Measurements from ENCODE around the gene CCDC152.
"Not testable (repeated sequence)": the region's sequence is repeated elsewhere in the genome, so short reads cannot be mapped to it uniquely, and the experiment has no call there.

CCDC152 gene

DNA sequence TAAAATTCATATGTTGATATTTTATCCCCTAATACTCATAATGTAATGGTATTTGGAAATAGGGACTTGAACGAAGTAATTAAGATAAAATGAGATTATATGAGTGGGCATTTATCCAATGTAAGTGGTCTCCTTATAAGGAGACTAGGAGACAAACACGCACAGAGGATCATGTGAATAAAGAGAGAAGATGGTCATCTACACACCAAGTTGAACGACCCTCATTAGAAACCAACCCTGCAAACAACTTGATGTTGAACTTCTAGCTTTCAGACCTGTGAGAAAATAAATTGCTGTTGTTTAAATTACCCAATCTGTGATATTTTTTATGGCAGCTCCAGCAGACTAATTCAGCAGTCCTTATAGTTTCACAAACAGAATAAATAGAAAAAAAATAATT lies 82.6 kb downstream of the CCDC152 start:
- Histone ChIP-seq H3K27me3 (ENCODE audit: insufficient read depth, low read depth, severe bottlenecking) (peaks cover 45% of the 10 kb centered on the region), H3K27ac (no peak overlapping the region), H3K9me3 (ENCODE audit: severe bottlenecking) (no peaks in the 10 kb centered on the region), H3K36me3 (no peaks in the 10 kb centered on the region), H3K4me3 (ENCODE audit: low read depth, low read length) (no peak overlapping the region)
- DNase-seq, result no peak
- TF ChIP-seq, protein P1, sequence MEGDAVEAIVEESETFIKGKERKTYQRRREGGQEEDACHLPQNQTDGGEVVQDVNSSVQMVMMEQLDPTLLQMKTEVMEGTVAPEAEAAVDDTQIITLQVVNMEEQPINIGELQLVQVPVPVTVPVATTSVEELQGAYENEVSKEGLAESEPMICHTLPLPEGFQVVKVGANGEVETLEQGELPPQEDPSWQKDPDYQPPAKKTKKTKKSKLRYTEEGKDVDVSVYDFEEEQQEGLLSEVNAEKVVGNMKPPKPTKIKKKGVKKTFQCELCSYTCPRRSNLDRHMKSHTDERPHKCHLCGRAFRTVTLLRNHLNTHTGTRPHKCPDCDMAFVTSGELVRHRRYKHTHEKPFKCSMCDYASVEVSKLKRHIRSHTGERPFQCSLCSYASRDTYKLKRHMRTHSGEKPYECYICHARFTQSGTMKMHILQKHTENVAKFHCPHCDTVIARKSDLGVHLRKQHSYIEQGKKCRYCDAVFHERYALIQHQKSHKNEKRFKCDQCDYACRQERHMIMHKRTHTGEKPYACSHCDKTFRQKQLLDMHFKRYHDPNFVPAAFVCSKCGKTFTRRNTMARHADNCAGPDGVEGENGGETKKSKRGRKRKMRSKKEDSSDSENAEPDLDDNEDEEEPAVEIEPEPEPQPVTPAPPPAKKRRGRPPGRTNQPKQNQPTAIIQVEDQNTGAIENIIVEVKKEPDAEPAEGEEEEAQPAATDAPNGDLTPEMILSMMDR (IDR thresholded peaks at IDR 0.05; ENCODE audit: low read depth, low read length), result no peak

- Histone ChIP-seq H3K4me3 (ENCODE audit: low read depth, low read length) (no peak overlapping the region), H3K27me3 (ENCODE audit: insufficient read depth, low read depth, severe bottlenecking) (peaks cover 45% of the 10 kb centered on the region), H3K27ac (no peak overlapping the region), H3K9me3 (ENCODE audit: severe bottlenecking) (no peaks in the 10 kb centered on the region), H3K36me3 (no peaks in the 10 kb centered on the region)
- TF ChIP-seq, protein P1 (IDR thresholded peaks at IDR 0.05; ENCODE audit: low read depth, low read length), result no peak
- DNase-seq, result no peak
These were observed 83.7 kb downstream of the CCDC152 start for GRCh38 chr5:42840269-42840668.

DNA sequence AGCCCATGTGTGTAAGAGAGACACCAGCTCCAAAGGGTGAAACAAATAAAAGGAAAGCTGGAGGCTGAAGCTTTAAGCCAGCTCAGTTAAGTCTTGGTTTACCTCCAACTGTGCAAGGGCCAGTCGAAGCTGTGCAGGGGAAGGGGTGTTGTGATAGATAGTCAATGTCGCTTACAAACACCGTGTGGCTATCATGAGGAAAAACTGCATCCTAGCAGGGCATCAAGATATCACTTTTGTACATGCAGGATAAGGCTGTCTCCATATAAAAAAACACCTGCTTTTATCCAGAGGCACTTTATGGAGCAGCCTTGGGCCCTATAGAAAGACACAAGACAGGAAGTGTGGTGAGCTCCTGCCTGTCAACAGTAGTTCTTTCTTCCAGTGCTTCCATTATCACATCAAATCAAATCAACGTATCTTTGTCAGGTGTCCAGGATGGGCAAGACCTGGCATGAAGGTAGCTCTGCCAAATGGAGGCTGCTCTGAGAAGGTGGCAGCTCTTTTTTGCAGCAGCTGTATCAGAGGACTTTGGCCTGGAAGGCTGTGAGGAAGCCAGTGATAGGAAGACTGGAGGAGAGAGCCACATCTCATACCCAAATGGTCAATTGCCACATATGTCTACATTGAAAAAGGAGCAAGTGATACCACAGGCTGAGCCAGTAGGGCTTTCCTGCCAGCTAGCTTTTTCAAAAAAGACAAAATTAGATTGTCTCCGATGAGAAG lies 84.4 kb downstream of the CCDC152 start:
- no peak overlapping the region for H3K4me3 ChIP-seq (ENCODE audit: low read depth, low read length)
- H3K27ac ChIP-seq, result no peak overlapping the region
- H3K36me3 ChIP-seq, result no peaks in the 10 kb centered on the region
- peaks cover 45% of the 10 kb centered on the region for H3K27me3 ChIP-seq (ENCODE audit: insufficient read depth, low read depth, severe bottlenecking)
- TF ChIP-seq, protein P1 (IDR thresholded peaks at IDR 0.05; ENCODE audit: low read depth, low read length), result no peak
- no peak for DNase-seq
- H3K9me3 ChIP-seq (ENCODE audit: severe bottlenecking), result no peaks in the 10 kb centered on the region

DNA sequence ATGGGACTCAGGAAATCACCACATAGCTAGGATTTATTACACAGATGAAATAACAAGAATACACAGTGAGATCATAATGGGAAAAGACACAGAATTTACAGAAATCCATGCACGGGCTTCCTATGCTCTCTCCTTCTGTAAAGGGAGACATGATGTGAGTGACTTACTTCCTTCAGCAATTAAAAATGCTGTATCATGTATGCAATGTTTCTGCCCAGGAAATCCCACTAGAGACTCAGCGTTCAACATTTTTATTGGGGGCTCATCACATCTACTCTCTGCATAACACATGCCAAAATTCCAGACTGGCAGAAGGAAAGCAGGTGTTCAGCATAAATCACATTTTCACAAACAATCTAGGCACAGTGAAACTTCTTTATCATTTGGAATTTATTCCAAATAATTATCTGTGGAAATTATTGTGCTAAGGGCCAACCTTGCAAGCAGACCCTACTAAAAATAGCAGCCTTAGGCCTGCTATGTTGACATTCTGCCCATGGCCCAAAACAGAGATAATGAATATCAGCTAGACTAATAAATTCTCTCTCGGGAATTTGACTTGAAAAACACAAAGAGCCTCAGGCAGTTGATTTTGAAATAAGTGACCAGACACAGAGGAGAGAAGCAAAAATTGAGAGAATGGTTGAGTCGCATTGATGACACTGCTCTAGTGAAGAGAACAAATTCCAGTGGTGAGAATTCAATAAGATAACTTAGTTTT lies 86.5 kb downstream of the CCDC152 start:
- DNase-seq, result no peak
- Histone ChIP-seq H3K27me3 (ENCODE audit: insufficient read depth, low read depth, severe bottlenecking) (peaks cover 44% of the 10 kb centered on the region), H3K4me3 (ENCODE audit: low read depth, low read length) (no peak overlapping the region), H3K36me3 (no peaks in the 10 kb centered on the region), H3K27ac (no peak overlapping the region), H3K9me3 (ENCODE audit: severe bottlenecking) (no peaks in the 10 kb centered on the region)
- TF ChIP-seq, protein P1 (IDR thresholded peaks at IDR 0.05; ENCODE audit: low read depth, low read length), result no peak

- Histone ChIP-seq H3K36me3 (no peaks in the 10 kb centered on the region), H3K9me3 (ENCODE audit: severe bottlenecking) (no peaks in the 10 kb centered on the region), H3K4me3 (ENCODE audit: low read depth, low read length) (no peak overlapping the region), H3K27ac (no peak overlapping the region), H3K27me3 (ENCODE audit: insufficient read depth, low read depth, severe bottlenecking) (peaks cover 42% of the 10 kb centered on the region)
- TF ChIP-seq, protein P1 (IDR thresholded peaks at IDR 0.05; ENCODE audit: low read depth, low read length), result no peak
- no peak for DNase-seq
These were observed 87.2 kb downstream of the CCDC152 start for GRCh38 chr5:42843675-42844292.

- peaks cover 48% of the 10 kb centered on the region for H3K27me3 ChIP-seq (ENCODE audit: insufficient read depth, low read depth, severe bottlenecking)
- H3K27ac ChIP-seq; H3K4me3 ChIP-seq (ENCODE audit: low read depth, low read length); DNase-seq; H3K9me3 ChIP-seq (ENCODE audit: severe bottlenecking); H3K36me3 ChIP-seq: not testable (repeated sequence)
These were observed 87.8 kb downstream of the CCDC152 start for GRCh38 chr5:42844408-42844807.

Measured in WERI-Rb-1 (cell line).